ENCODE results near the gene ZNF584.
"Not testable (repeated sequence)": the region's sequence is repeated elsewhere in the genome, so short reads cannot be mapped to it uniquely, and the experiment has no call there.

Gene ZNF584

DNA sequence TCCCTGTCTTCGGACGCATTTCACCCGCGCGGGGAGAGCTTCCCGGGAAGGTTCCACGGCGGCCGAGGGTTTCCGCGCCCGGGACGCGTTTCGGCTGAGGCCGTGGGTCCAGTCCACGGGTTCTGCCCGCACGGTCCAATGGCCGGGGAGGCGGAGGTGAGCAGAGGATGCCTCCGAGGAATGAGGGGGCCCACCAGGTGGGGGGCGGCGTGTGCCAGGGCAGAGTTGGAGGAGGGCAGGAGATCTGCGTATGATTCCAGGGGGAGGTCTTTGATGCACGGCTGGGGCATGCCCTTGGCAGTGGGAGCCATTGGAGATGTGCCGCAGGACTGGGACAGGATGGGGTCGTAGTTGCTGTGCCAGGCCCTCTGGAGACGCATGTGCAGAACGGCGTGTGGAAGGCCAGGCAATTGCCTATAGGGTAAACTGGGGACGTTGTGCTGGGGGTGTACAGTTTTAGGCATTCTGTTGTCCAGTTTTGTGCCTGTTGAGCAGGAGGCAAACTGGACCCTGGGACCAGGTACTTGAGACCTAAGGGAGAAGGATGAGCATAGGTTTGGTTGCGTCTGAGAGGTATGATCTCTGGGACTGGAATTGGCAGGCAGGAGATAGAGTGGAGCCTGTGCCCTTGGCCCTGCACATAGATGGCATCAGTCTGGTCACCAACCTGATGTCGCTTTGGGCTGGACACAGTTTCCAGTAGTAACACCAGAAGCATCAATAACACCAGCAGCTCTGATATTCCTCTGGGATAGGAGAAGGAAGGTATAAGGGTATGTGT is 751 bp downstream of the ZNF584 start:
- DNase-seq (peak; percentile 51), ATAC-seq (peak; percentile 42)
- peak overlapping the region; percentile 94 for H3K27ac Mint-ChIP-seq
- H3K4me1 Mint-ChIP-seq = peaks cover 30% of the 10 kb centered on the region
- H3K36me3 Mint-ChIP-seq (ENCODE audit: low read depth) = peaks cover 14% of the 10 kb centered on the region
- no peaks in the 10 kb centered on the region for H3K9me3 Mint-ChIP-seq
- peak overlapping the region; percentile 91 for H3K4me3 Mint-ChIP-seq
- no peaks in the 10 kb centered on the region for H3K27me3 Mint-ChIP-seq

DNA sequence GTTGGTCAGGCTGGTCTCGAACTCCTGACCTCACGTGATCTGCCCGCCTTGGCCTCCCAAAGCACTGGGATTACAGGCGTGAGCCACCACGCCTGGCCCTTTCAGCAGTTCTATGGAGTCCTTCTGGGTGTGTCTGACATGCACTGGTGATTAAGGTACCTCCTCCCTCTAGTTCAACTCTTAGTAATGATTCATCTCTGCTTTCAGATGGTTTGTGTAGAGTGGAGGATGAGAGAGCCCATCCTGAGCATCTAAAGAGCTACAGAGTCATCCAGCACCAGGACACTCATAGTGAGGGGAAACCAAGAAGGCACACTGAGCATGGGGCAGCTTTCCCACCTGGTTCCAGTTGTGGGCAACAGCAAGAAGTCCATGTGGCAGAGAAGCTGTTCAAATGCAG is 8.2 kb downstream of the ZNF584 start:
- no peak overlapping the region for H3K4me3 Mint-ChIP-seq
- no peaks in the 10 kb centered on the region for H3K27me3 Mint-ChIP-seq
- DNase-seq (no peak), ATAC-seq (no peak)
- H3K4me1 Mint-ChIP-seq = no peaks in the 10 kb centered on the region
- H3K27ac Mint-ChIP-seq = no peak overlapping the region
- H3K36me3 Mint-ChIP-seq (ENCODE audit: low read depth) = peaks cover 55% of the 10 kb centered on the region
- H3K9me3 Mint-ChIP-seq = peaks cover 4% of the 10 kb centered on the region

- H3K4me3 Mint-ChIP-seq = no peak overlapping the region
- DNase-seq (no peak), ATAC-seq (no peak)
- no peaks in the 10 kb centered on the region for H3K27me3 Mint-ChIP-seq
- no peaks in the 10 kb centered on the region for H3K4me1 Mint-ChIP-seq
- peaks cover 4% of the 10 kb centered on the region for H3K9me3 Mint-ChIP-seq
- H3K27ac Mint-ChIP-seq = no peak overlapping the region
- H3K36me3 Mint-ChIP-seq (ENCODE audit: low read depth) = peaks cover 57% of the 10 kb centered on the region
Observed at GRCh38 chr19:58417071-58417470, 8.6 kb downstream of the ZNF584 start.

DNA sequence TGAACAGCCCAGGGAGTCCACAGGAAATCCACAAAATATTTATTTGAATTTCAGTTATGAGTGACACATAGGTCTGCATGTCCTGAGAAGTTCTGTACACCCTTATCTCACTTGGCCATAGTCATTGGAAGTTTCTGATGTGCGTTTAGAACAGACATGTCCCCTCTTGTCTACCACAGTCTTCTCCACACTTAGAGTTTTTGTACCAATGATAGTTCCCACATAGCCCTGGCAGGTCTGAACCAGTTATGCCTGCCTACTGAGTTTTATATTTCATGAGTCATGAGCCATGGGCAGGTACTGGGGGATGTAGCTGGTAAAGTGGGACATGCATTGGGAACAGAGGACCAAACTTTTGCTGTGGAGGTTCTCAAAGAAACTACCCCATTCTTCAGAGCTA is 20.2 kb downstream of the ZNF584 start:
- DNase-seq (no peak), ATAC-seq (no peak)
- no peak overlapping the region for H3K27ac Mint-ChIP-seq
- H3K9me3 Mint-ChIP-seq = peaks cover 45% of the 10 kb centered on the region
- no peak overlapping the region for H3K4me3 Mint-ChIP-seq
- H3K27me3 Mint-ChIP-seq = no peaks in the 10 kb centered on the region
- no peaks in the 10 kb centered on the region for H3K4me1 Mint-ChIP-seq
- H3K36me3 Mint-ChIP-seq (ENCODE audit: low read depth) = peaks cover 49% of the 10 kb centered on the region

- no peak overlapping the region for H3K4me3 Mint-ChIP-seq
- no peak overlapping the region for H3K27ac Mint-ChIP-seq
- H3K36me3 Mint-ChIP-seq (ENCODE audit: low read depth) = peaks cover 59% of the 10 kb centered on the region
- ATAC-seq (no peak), DNase-seq (no peak)
- no peaks in the 10 kb centered on the region for H3K27me3 Mint-ChIP-seq
- H3K4me1 Mint-ChIP-seq = no peaks in the 10 kb centered on the region
- peaks cover 52% of the 10 kb centered on the region for H3K9me3 Mint-ChIP-seq
Observed at GRCh38 chr19:58429745-58430144, 21.3 kb downstream of the ZNF584 start.

DNA sequence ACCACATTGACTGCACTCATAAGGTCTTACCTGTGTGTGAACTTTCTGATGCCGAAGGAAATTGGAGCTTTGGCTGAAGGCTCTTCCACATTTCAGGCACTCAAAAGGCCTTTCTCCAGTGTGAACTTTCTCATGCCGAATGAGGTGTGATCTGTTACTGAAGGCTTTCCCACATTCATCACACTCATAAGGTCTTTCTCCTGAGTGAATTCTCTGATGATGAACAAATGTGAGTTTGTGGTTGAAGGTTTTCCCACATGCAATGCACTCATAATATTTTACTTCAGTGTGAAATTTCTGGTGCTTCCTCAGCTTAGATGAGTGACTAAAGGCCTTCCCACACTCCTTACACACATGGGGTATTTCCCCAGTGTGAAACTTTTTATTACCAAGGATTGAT is 25.8 kb downstream of the ZNF584 start:
- Mint-ChIP-seq H3K27me3 (no peaks in the 10 kb centered on the region), H3K9me3 (peaks cover 73% of the 10 kb centered on the region), H3K4me1 (peaks cover 7% of the 10 kb centered on the region), H3K4me3 (no peak overlapping the region), H3K27ac (no peak overlapping the region), H3K36me3 (ENCODE audit: low read depth) (peaks cover 93% of the 10 kb centered on the region)
- ATAC-seq (no peak), DNase-seq (no peak)

DNA sequence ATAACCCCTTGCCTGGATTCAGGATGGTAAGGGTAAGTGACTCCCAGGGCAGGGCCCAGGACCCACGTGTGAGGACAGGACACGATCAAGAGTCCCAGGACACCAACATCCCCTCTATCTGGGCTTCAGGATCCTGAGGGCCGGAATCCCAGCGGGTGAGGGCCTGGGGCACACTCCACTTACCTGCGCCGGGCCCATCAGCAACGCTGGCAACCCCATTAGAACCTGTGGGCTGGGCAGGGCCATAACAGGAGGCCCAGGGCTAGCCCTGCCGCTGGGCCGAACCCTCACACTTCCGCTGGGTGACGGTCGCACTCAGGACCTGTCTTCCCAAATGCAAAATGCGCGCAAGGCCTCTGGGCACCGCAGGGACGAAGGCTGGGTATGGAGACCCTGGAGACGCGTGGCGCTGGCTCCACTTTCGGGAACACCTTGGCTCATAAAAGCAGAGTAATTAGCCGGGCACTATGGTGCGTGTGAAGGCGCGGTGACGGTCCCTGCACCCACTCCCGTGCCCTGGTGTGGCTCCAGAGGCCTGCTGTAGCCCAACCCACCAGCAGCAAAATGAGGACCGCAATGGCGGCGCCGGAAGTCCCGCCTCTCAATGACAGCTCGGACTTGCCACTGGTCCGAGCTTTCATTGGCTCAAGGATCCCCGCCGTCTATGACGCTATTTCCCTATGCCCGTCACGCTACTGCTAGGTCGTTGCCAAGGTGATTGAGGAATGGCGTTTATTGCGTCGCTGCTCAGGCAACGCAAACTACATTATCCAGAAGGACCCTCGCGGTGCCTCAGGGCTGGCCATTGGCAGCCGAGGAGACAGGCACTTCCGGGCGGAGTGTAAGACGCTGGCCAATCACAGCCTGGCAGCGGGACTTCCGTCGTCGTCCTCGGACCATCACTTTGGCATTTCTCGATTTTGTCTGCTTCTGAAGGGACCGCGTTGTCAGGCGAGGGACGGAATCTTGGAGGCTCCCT is 31.4 kb downstream of the ZNF584 start, which contains the start of gene ZNF132:
Gene ZNF132 (minus strand): TSS at position 578 of the 979 bp plus-strand sequence. CDS start 332 bp downstream, at position 246.
- Mint-ChIP-seq H3K27ac (peak within 1 kb of the TSS; percentile 94), H3K4me1 (peaks cover 24% of the 10 kb centered on the region), H3K36me3 (ENCODE audit: low read depth) (peaks cover 54% of the 10 kb centered on the region), H3K9me3 (peaks cover 48% of the 10 kb centered on the region), H3K27me3 (no peaks in the 10 kb centered on the region), H3K4me3 (peak within 1 kb of the TSS; percentile 91)
- DNase-seq (peak; percentile 92), ATAC-seq (peak; percentile 99)

DNA sequence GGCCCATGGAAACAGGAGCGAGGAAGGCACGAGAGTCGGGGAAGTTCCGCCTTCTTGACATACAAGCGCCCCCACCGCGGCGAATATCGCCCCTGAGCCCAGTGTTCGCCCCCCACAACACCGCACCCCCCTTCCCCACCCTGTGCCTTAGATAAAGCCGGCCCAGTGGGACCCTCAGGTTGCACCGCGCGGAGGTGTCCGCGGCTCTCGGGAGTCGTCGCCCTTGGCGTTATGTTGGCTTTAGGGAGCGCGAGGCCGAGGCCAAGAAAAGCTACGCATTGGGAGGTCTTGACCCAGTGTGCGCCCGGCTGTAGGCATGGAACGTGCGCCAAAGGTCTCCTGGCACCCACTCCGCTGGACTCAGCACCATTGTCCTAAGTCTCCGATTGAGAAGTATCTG is 32.1 kb downstream of the ZNF584 start:
- DNase-seq = no peak
- peaks cover 47% of the 10 kb centered on the region for H3K36me3 Mint-ChIP-seq (ENCODE audit: low read depth)
- peaks cover 24% of the 10 kb centered on the region for H3K4me1 Mint-ChIP-seq
- H3K27me3 Mint-ChIP-seq = no peaks in the 10 kb centered on the region
- ATAC-seq = no peak
- peak overlapping the region; percentile 91 for H3K4me3 Mint-ChIP-seq
- peak overlapping the region; percentile 94 for H3K27ac Mint-ChIP-seq
- peaks cover 41% of the 10 kb centered on the region for H3K9me3 Mint-ChIP-seq

- H3K27ac Mint-ChIP-seq, DNase-seq, H3K4me3 Mint-ChIP-seq, ATAC-seq, H3K27me3 Mint-ChIP-seq: not testable (repeated sequence)
- Mint-ChIP-seq H3K9me3 (peaks cover 25% of the 10 kb centered on the region), H3K4me1 (peaks cover 24% of the 10 kb centered on the region), H3K36me3 (ENCODE audit: low read depth) (peaks cover 27% of the 10 kb centered on the region)
Observed at GRCh38 chr19:58442986-58443385, 34.5 kb downstream of the ZNF584 start.

DNA sequence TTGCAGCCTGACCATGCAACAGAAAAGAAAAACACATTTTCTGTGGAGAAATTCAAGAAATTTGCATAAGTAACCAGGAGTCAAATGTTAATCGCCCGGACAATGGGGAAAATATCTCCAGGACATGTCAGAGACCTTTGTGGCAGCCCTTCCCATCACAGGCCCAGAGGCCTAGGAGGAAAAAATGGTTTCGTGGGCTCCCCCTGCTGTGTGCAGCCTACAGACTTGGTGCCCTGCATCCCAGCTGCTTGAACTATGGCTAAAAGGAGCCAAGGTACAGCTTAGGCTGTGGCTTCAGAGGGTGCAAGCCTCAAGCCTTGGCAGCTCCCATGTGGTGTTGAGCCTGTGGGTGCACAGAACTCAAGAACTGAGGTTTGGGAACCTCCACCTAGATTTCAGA is 40.4 kb downstream of the ZNF584 start:
- not testable (repeated sequence) for H3K4me3 Mint-ChIP-seq, DNase-seq, H3K27ac Mint-ChIP-seq, ATAC-seq
- Mint-ChIP-seq H3K4me1 (peaks cover 23% of the 10 kb centered on the region), H3K27me3 (peaks cover 15% of the 10 kb centered on the region), H3K36me3 (ENCODE audit: low read depth) (peaks cover 14% of the 10 kb centered on the region), H3K9me3 (peaks cover 14% of the 10 kb centered on the region)

GRCh38 chr19:58449980-58450379 is 41.5 kb downstream of the ZNF584 start:
- Mint-ChIP-seq H3K27me3 (peaks cover 15% of the 10 kb centered on the region), H3K36me3 (ENCODE audit: low read depth) (peaks cover 18% of the 10 kb centered on the region), H3K9me3 (peaks cover 14% of the 10 kb centered on the region), H3K4me1 (peaks cover 23% of the 10 kb centered on the region)
- H3K27ac Mint-ChIP-seq, H3K4me3 Mint-ChIP-seq, DNase-seq, ATAC-seq: not testable (repeated sequence)

- Mint-ChIP-seq H3K27ac (no peak overlapping the region), H3K4me3 (peak overlapping the region; percentile 83)
- peak; percentile 1 for ATAC-seq
Observed at GRCh38 chr19:58450856-58451357, 42.5 kb downstream of the ZNF584 start.

DNA sequence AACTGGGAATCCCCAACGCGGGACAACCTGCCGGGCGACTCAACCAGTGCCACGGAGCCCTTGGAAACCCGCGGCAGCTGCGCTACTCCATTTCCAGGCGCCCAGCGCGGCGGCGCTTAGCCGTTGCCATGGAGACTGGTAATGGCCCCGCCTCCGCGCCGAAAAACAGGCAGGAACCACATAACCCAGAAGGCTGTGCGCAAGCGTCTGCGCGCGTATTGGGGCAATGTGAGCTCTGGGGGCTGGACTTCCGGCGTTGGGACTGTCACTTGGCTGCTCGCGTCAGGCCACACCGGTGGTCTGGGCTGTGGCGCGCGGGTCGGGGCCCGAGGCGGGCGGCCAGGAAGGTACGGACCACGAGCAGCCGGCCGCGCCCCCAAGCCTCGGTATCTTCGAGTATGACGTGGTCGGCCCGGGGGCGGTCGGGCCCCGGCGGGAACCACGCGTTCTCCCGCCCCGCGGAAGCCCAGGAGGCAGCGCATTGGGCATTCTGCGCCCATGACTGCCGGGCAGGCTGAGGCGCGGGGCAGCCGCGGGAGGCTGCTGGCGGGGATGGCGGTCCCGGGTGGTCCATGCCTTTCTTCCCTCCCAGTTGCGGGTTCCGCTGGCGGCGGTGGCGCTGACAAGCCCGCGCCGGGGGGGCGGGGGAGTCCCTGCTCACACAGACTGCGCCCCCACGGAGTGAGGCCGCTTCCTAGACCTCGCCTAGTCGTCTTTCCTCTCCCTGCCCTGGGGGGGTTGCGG is 43.1 kb downstream of the ZNF584 start, which contains the start of gene ZNF324B:
Gene ZNF324B (plus strand): TSS at position 265 of the 744 bp plus-strand sequence. CDS start 2,080 bp downstream, outside the sequence.
- peak; percentile 97 for ATAC-seq
- Mint-ChIP-seq H3K36me3 (ENCODE audit: low read depth) (peaks cover 21% of the 10 kb centered on the region), H3K27ac (peak within 1 kb of the TSS; percentile 49), H3K27me3 (peaks cover 15% of the 10 kb centered on the region), H3K4me3 (peak within 1 kb of the TSS; percentile 83), H3K4me1 (peaks cover 23% of the 10 kb centered on the region), H3K9me3 (peaks cover 14% of the 10 kb centered on the region)
- peak; percentile 96 for DNase-seq

More at GRCh38 chr19:58450856-58451357, 42.5 kb downstream of the ZNF584 start:
- Mint-ChIP-seq H3K36me3 (ENCODE audit: low read depth) (peaks cover 18% of the 10 kb centered on the region), H3K27me3 (peaks cover 15% of the 10 kb centered on the region), H3K4me1 (peaks cover 23% of the 10 kb centered on the region), H3K9me3 (peaks cover 14% of the 10 kb centered on the region)
- no peak for DNase-seq

DNA sequence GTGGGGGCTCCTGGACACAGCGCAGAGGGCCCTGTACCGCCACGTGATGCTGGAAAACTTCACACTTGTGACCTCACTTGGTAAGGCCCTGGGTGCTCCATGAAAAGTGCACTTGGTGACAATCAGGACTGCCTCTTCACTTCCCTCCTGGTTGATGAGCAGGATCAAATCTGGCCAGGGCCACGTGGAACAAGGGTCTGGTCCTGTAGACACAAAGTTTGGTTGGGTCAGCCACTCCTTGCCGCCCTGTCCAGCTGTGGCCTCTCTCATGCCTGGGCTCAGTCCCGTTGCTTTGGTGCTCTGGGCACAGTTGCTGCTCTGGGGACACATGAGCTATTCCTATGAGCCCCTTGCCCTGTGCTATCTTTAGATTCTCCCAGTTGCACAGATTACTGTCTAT is 45.3 kb downstream of the ZNF584 start:
- Mint-ChIP-seq H3K27me3 (peaks cover 4% of the 10 kb centered on the region), H3K9me3 (peaks cover 6% of the 10 kb centered on the region), H3K27ac (no peak overlapping the region), H3K4me1 (peaks cover 23% of the 10 kb centered on the region), H3K36me3 (ENCODE audit: low read depth) (peaks cover 25% of the 10 kb centered on the region), H3K4me3 (no peak overlapping the region)
- ATAC-seq = no peak
- DNase-seq = no peak
